Trophoblast cell (in vitro differentiated cells and primary cell): ENCODE results near the gene TNNC1.

Experiments
- DNase-seq, 2 donors: peaks; one replicate each; pipeline ENCODE4 v3.0.0-alpha.2; 2016
- H2AFZ ChIP-seq: 2 replicates; pipeline ENCODE4 v1.6.1; 2013; ENCODE audit warnings: low read length, moderate library complexity, mild to moderate bottlenecking; ENCODE audit not compliant: insufficient read depth, poor library complexity
- H2AK5ac ChIP-seq: 2 replicates; pipeline ENCODE4 v1.6.1; 2013; ENCODE audit warnings: mild to moderate bottlenecking, low read length
- H2BK120ac ChIP-seq: 2 replicates; pipeline ENCODE4 v1.6.1; 2013; ENCODE audit warnings: low read length, mild to moderate bottlenecking, moderate library complexity; ENCODE audit not compliant: insufficient read depth, poor library complexity
- H2BK12ac ChIP-seq: 2 replicates; pipeline ENCODE4 v1.6.1; 2013; ENCODE audit warnings: mild to moderate bottlenecking, low read length, moderate library complexity
- H2BK5ac ChIP-seq: 2 replicates; pipeline ENCODE4 v1.6.1; 2013; ENCODE audit warnings: low read length, low read depth, moderate library complexity, mild to moderate bottlenecking; ENCODE audit not compliant: poor library complexity
- H3K14ac ChIP-seq: 2 replicates; pipeline ENCODE4 v1.6.1; 2013; ENCODE audit warnings: mild to moderate bottlenecking, low read length
- H3K18ac ChIP-seq: 2 replicates; pipeline ENCODE4 v1.6.1; 2013; ENCODE audit warnings: mild to moderate bottlenecking, low read length
- H3K23ac ChIP-seq: 2 replicates; pipeline ENCODE4 v1.6.1; 2013; ENCODE audit warnings: low read length
- H3K27ac ChIP-seq: 2 replicates; pipeline ENCODE4 v1.5.1; 2013; ENCODE audit warnings: low read depth, mild to moderate bottlenecking, inconsistent platforms, low read length, moderate library complexity
- H3K27me3 ChIP-seq: 2 replicates; pipeline ENCODE4 v1.6.1; 2013; ENCODE audit warnings: inconsistent platforms, mild to moderate bottlenecking, low read length, moderate library complexity; ENCODE audit not compliant: insufficient read depth
- H3K36me3 ChIP-seq, 2 experiments: 1 replicate in 1 of 2; 2 replicates in 1 of 2; pipeline ENCODE4 v1.6.1; 2013; ENCODE audit warnings: low read length in 2 of 2, mild to moderate bottlenecking in 2 of 2, moderate library complexity in 1 of 2; ENCODE audit not compliant: insufficient read depth in 2 of 2, control insufficient read depth in 1 of 2
- H3K4ac ChIP-seq: 2 replicates; pipeline ENCODE4 v1.6.1; 2013; ENCODE audit warnings: low read depth, mild to moderate bottlenecking, low read length, moderate library complexity
- H3K4me1 ChIP-seq, 2 experiments: 1 replicate in 1 of 2; 2 replicates in 1 of 2; pipeline ENCODE4 v1.6.1; 2013; ENCODE audit warnings: low read length in 2 of 2, mild to moderate bottlenecking in 2 of 2, moderate library complexity in 1 of 2; ENCODE audit not compliant: insufficient read depth in 2 of 2, control insufficient read depth in 1 of 2
- H3K4me2 ChIP-seq: 2 replicates; pipeline ENCODE4 v1.6.1; 2013; ENCODE audit warnings: inconsistent platforms, mild to moderate bottlenecking, low read length, moderate library complexity
- H3K4me3 ChIP-seq: 2 replicates; pipeline ENCODE4 v1.5.1; 2013; ENCODE audit warnings: mild to moderate bottlenecking, low read depth, low read length, inconsistent platforms
- H3K79me1 ChIP-seq: one replicate; pipeline ENCODE4 v1.6.1; 2013; ENCODE audit warnings: low read length
- H3K79me2 ChIP-seq: 2 replicates; pipeline ENCODE4 v1.6.1; 2013; ENCODE audit warnings: low read length, mild to moderate bottlenecking; ENCODE audit not compliant: control insufficient read depth, insufficient read depth, poor library complexity
- H3K9ac ChIP-seq: 2 replicates; pipeline ENCODE4 v1.6.1; 2013; ENCODE audit warnings: mild to moderate bottlenecking, low read length
- H3K9me3 ChIP-seq: 2 replicates; pipeline ENCODE4 v1.6.1; 2013; ENCODE audit warnings: low read depth, mild to moderate bottlenecking, control low read depth, inconsistent platforms, low read length; ENCODE audit not compliant: insufficient read depth
- H4K12ac ChIP-seq: 2 replicates; pipeline ENCODE4 v1.6.1; 2013; ENCODE audit warnings: low read depth, mild to moderate bottlenecking, low read length, moderate library complexity
- H4K8ac ChIP-seq: 2 replicates; pipeline ENCODE4 v1.6.1; 2013; ENCODE audit warnings: low read depth, mild to moderate bottlenecking, low read length, moderate library complexity
- H4K91ac ChIP-seq: one replicate; pipeline ENCODE4 v1.6.1; 2013; ENCODE audit warnings: low read depth, mild to moderate bottlenecking, low read length, moderate library complexity
- WGBS: extraction: QIAGEN DNeasy Blood & Tissue Kit; methylation state at CpG from one replicate; pipeline ENCODE4 v1.1.7; 2013; ENCODE audit warnings: missing lambda C conversion rate; ENCODE audit not compliant: insufficient read length, insufficient coverage; ENCODE audit errors: extremely low coverage; 5-methylcytosine and 5-hydroxymethylcytosine counted together

The TNNC1 gene

GRCh38 chr3:52489453-52489852 lies 35.6 kb upstream of the TNNC1 start:
- Histone ChIP-seq H3K4me1 (no peaks in the 10 kb centered on the region), H3K4me3 (no peak overlapping the region), H3K18ac (no peak overlapping the region), H2BK12ac (no peak overlapping the region), H3K27ac (no peak overlapping the region), H3K27me3 (no peaks in the 10 kb centered on the region), H3K9me3 (no peaks in the 10 kb centered on the region), H2BK120ac (no peak overlapping the region), H2BK5ac (no peak overlapping the region), H3K14ac (no peak overlapping the region), H2AFZ (no peak overlapping the region), H4K12ac (no peak overlapping the region), H4K91ac (no peak overlapping the region), H3K4ac (no peak overlapping the region), H2AK5ac (no peak overlapping the region), H3K23ac (no peak overlapping the region), H4K8ac (no peak overlapping the region), H3K79me2 (no peaks in the 10 kb centered on the region), H3K36me3 (peaks cover 85 to 86% of the 10 kb centered on the region in 2 experiments), H3K79me1 (no peaks in the 10 kb centered on the region), H3K9ac (no peak overlapping the region), H3K4me2 (no peak overlapping the region)
- DNase-seq, result no peak
- WGBS, result no CpG with 5 or more reads among the region's 18 CpGs

- H3K4me1 ChIP-seq, result peaks cover 0 to under 1% of the 10 kb centered on the region in 2 experiments
- no peak overlapping the region for H4K8ac ChIP-seq
- no peak overlapping the region for H4K91ac ChIP-seq
- no peaks in the 10 kb centered on the region for H3K79me2 ChIP-seq
- no peak overlapping the region for H2BK5ac ChIP-seq
- H3K18ac ChIP-seq, result no peak overlapping the region
- no peaks in the 10 kb centered on the region for H3K9me3 ChIP-seq
- DNase-seq, result no peak
- H3K9ac ChIP-seq, result no peak overlapping the region
- H2AK5ac ChIP-seq, result no peak overlapping the region
- H3K4me2 ChIP-seq, result no peak overlapping the region
- peaks cover 87% of the 10 kb centered on the region in 2 experiments for H3K36me3 ChIP-seq
- no peak overlapping the region for H3K23ac ChIP-seq
- no peak overlapping the region for H2BK12ac ChIP-seq
- H3K27ac ChIP-seq, result no peak overlapping the region
- no peak overlapping the region for H2BK120ac ChIP-seq
- H3K4ac ChIP-seq, result no peak overlapping the region
- no CpG with 5 or more reads among the region's 3 CpGs for WGBS
- H3K4me3 ChIP-seq, result no peak overlapping the region
- no peak overlapping the region for H2AFZ ChIP-seq
- no peaks in the 10 kb centered on the region for H3K27me3 ChIP-seq
- no peaks in the 10 kb centered on the region for H3K79me1 ChIP-seq
- no peak overlapping the region for H3K14ac ChIP-seq
- no peak overlapping the region for H4K12ac ChIP-seq
Observed at GRCh38 chr3:52488746-52489145, 34.9 kb upstream of the TNNC1 start.

- Histone ChIP-seq H3K9me3 (no peaks in the 10 kb centered on the region), H2AFZ (no peak overlapping the region), H2BK120ac (no peak overlapping the region), H2BK12ac (no peak overlapping the region), H4K91ac (no peak overlapping the region), H3K4me2 (no peak overlapping the region), H3K18ac (no peak overlapping the region), H3K27ac (no peak overlapping the region), H3K4me1 (peaks cover 5% of the 10 kb centered on the region in 2 experiments), H3K4ac (no peak overlapping the region), H3K79me2 (no peaks in the 10 kb centered on the region), H3K23ac (no peak overlapping the region), H4K12ac (no peak overlapping the region), H4K8ac (no peak overlapping the region), H3K36me3 (peaks cover 89% of the 10 kb centered on the region in 2 experiments), H3K14ac (no peak overlapping the region), H3K79me1 (no peaks in the 10 kb centered on the region), H2AK5ac (no peak overlapping the region), H2BK5ac (no peak overlapping the region), H3K4me3 (peak overlapping the region; percentile 21), H3K9ac (no peak overlapping the region), H3K27me3 (no peaks in the 10 kb centered on the region)
- WGBS, result no CpG with 5 or more reads among the region's 59 CpGs
- no peak for DNase-seq
Observed at GRCh38 chr3:52487788-52488691, 34.2 kb upstream of the TNNC1 start.

- Histone ChIP-seq H3K18ac (no peak overlapping the region), H4K8ac (no peak overlapping the region), H3K14ac (no peak overlapping the region), H3K36me3 (peaks cover 89% of the 10 kb centered on the region in 2 experiments), H2BK12ac (no peak overlapping the region), H2BK5ac (no peak overlapping the region), H4K91ac (no peak overlapping the region), H2BK120ac (no peak overlapping the region), H3K27ac (no peak overlapping the region), H2AK5ac (no peak overlapping the region), H3K9me3 (no peaks in the 10 kb centered on the region), H3K27me3 (no peaks in the 10 kb centered on the region), H3K79me1 (no peaks in the 10 kb centered on the region), H3K23ac (no peak overlapping the region), H3K4me2 (no peak overlapping the region), H3K79me2 (no peaks in the 10 kb centered on the region), H3K4me1 (peaks cover 5% of the 10 kb centered on the region in 2 experiments), H3K4ac (no peak overlapping the region), H2AFZ (no peak overlapping the region), H4K12ac (no peak overlapping the region), H3K4me3 (no peak overlapping the region), H3K9ac (no peak overlapping the region)
- no CpG with 5 or more reads among the region's 31 CpGs for WGBS
- DNase-seq, result no peak
Observed at GRCh38 chr3:52487050-52487787, 33.4 kb upstream of the TNNC1 start.
